Measurements from ENCODE around the gene HYI. TPM values are rescaled to one million over a fixed set of nuclear protein-coding genes. Genes with fewer than 3 reads are reported as not detected.
"Not testable (repeated sequence)": the region's sequence is repeated elsewhere in the genome, so short reads cannot be mapped to it uniquely, and the experiment has no call there.

Gene HYI
- total RNA-seq, 1 donor from 2014 or later = 33.4 TPM

GRCh38 chr1:43481491-43481890 lies 27.8 kb upstream of the HYI start:
- H3K36me3 ChIP-seq (ENCODE audit: control insufficient read depth in 3 of 3, insufficient read depth in 3 of 3, low read length in 3 of 3) = no peaks in the 10 kb centered on the region
- H3K9me3 ChIP-seq (ENCODE audit: control insufficient read depth in 3 of 3, low read length in 3 of 3) = no peaks in the 10 kb centered on the region
- no peaks in the 10 kb centered on the region for H3K4me1 ChIP-seq (ENCODE audit: control insufficient read depth in 3 of 3, insufficient read depth in 3 of 3, low read length in 3 of 3)
- no peaks in the 10 kb centered on the region for H3K27me3 ChIP-seq (ENCODE audit: control insufficient read depth in 3 of 3, insufficient read depth in 3 of 3, low read length in 3 of 3)
- H3K9ac ChIP-seq (ENCODE audit: low read depth in 1 of 3, low read length in 3 of 3) = no peak overlapping the region
- H3K4me3 ChIP-seq (ENCODE audit: low read length in 3 of 3) = no peak overlapping the region
- H3K27ac ChIP-seq (ENCODE audit: low read depth, low read length) = no peak overlapping the region

GRCh38 chr1:43479414-43479813 lies 25.7 kb upstream of the HYI start:
- Histone ChIP-seq H3K36me3 (ENCODE audit: control insufficient read depth in 3 of 3, insufficient read depth in 3 of 3, low read length in 3 of 3) (no peaks in the 10 kb centered on the region), H3K27me3 (ENCODE audit: control insufficient read depth in 3 of 3, insufficient read depth in 3 of 3, low read length in 3 of 3) (no peaks in the 10 kb centered on the region), H3K4me1 (ENCODE audit: control insufficient read depth in 3 of 3, insufficient read depth in 3 of 3, low read length in 3 of 3) (no peaks in the 10 kb centered on the region), H3K9me3 (ENCODE audit: control insufficient read depth in 3 of 3, low read length in 3 of 3) (no peaks in the 10 kb centered on the region), H3K4me3 (ENCODE audit: low read length in 3 of 3) (no peak overlapping the region), H3K9ac (ENCODE audit: low read depth in 1 of 3, low read length in 3 of 3) (no peak overlapping the region), H3K27ac (ENCODE audit: low read depth, low read length) (no peak overlapping the region)

- Histone ChIP-seq H3K4me3 (ENCODE audit: low read length in 3 of 3) (no peak overlapping the region), H3K4me1 (ENCODE audit: control insufficient read depth in 3 of 3, insufficient read depth in 3 of 3, low read length in 3 of 3) (no peaks in the 10 kb centered on the region), H3K27ac (ENCODE audit: low read depth, low read length) (no peak overlapping the region), H3K9me3 (ENCODE audit: control insufficient read depth in 3 of 3, low read length in 3 of 3) (no peaks in the 10 kb centered on the region), H3K36me3 (ENCODE audit: control insufficient read depth in 3 of 3, insufficient read depth in 3 of 3, low read length in 3 of 3) (no peaks in the 10 kb centered on the region), H3K27me3 (ENCODE audit: control insufficient read depth in 3 of 3, insufficient read depth in 3 of 3, low read length in 3 of 3) (no peaks in the 10 kb centered on the region), H3K9ac (ENCODE audit: low read depth in 1 of 3, low read length in 3 of 3) (no peak overlapping the region)
Measured at GRCh38 chr1:43477716-43478115, 24.0 kb upstream of the HYI start.

- H3K4me3 ChIP-seq (ENCODE audit: low read length in 3 of 3); H3K36me3 ChIP-seq (ENCODE audit: control insufficient read depth in 3 of 3, insufficient read depth in 3 of 3, low read length in 3 of 3); H3K9me3 ChIP-seq (ENCODE audit: control insufficient read depth in 3 of 3, low read length in 3 of 3); H3K4me1 ChIP-seq (ENCODE audit: control insufficient read depth in 3 of 3, insufficient read depth in 3 of 3, low read length in 3 of 3); H3K27me3 ChIP-seq (ENCODE audit: control insufficient read depth in 3 of 3, insufficient read depth in 3 of 3, low read length in 3 of 3); H3K9ac ChIP-seq (ENCODE audit: low read depth in 1 of 3, low read length in 3 of 3); H3K27ac ChIP-seq (ENCODE audit: low read depth, low read length): not testable (repeated sequence)
Measured at GRCh38 chr1:43475611-43476401, 22.1 kb upstream of the HYI start.

- Histone ChIP-seq H3K27ac (ENCODE audit: low read depth, low read length) (no peak overlapping the region), H3K36me3 (ENCODE audit: control insufficient read depth in 3 of 3, insufficient read depth in 3 of 3, low read length in 3 of 3) (no peaks in the 10 kb centered on the region), H3K9ac (ENCODE audit: low read depth in 1 of 3, low read length in 3 of 3) (no peak overlapping the region), H3K27me3 (ENCODE audit: control insufficient read depth in 3 of 3, insufficient read depth in 3 of 3, low read length in 3 of 3) (no peaks in the 10 kb centered on the region), H3K4me3 (ENCODE audit: low read length in 3 of 3) (no peak overlapping the region), H3K9me3 (ENCODE audit: control insufficient read depth in 3 of 3, low read length in 3 of 3) (no peaks in the 10 kb centered on the region), H3K4me1 (ENCODE audit: control insufficient read depth in 3 of 3, insufficient read depth in 3 of 3, low read length in 3 of 3) (no peaks in the 10 kb centered on the region)
Measured at GRCh38 chr1:43473463-43473862, 19.7 kb upstream of the HYI start.

- not testable (repeated sequence) for H3K4me1 ChIP-seq (ENCODE audit: control insufficient read depth in 3 of 3, insufficient read depth in 3 of 3, low read length in 3 of 3)
Measured at GRCh38 chr1:43472463-43473151, 18.9 kb upstream of the HYI start.

GRCh38 chr1:43472087-43472462 lies 18.3 kb upstream of the HYI start:
- H3K9me3 ChIP-seq (ENCODE audit: control insufficient read depth in 3 of 3, low read length in 3 of 3) = no peaks in the 10 kb centered on the region
- H3K9ac ChIP-seq (ENCODE audit: low read depth in 1 of 3, low read length in 3 of 3) = no peak overlapping the region

More at GRCh38 chr1:43472463-43473151, 18.9 kb upstream of the HYI start:
- H3K27me3 ChIP-seq (ENCODE audit: control insufficient read depth in 3 of 3, insufficient read depth in 3 of 3, low read length in 3 of 3); H3K27ac ChIP-seq (ENCODE audit: low read depth, low read length); H3K36me3 ChIP-seq (ENCODE audit: control insufficient read depth in 3 of 3, insufficient read depth in 3 of 3, low read length in 3 of 3); H3K4me3 ChIP-seq (ENCODE audit: low read length in 3 of 3); H3K9ac ChIP-seq (ENCODE audit: low read depth in 1 of 3, low read length in 3 of 3); H3K9me3 ChIP-seq (ENCODE audit: control insufficient read depth in 3 of 3, low read length in 3 of 3): not testable (repeated sequence)

GRCh38 chr1:43469932-43470331 lies 16.2 kb upstream of the HYI start:
- Histone ChIP-seq H3K27ac (ENCODE audit: low read depth, low read length) (no peak overlapping the region), H3K4me3 (ENCODE audit: low read length in 3 of 3) (no peak overlapping the region), H3K36me3 (ENCODE audit: control insufficient read depth in 3 of 3, insufficient read depth in 3 of 3, low read length in 3 of 3) (no peaks in the 10 kb centered on the region), H3K27me3 (ENCODE audit: control insufficient read depth in 3 of 3, insufficient read depth in 3 of 3, low read length in 3 of 3) (no peaks in the 10 kb centered on the region), H3K9me3 (ENCODE audit: control insufficient read depth in 3 of 3, low read length in 3 of 3) (no peaks in the 10 kb centered on the region), H3K9ac (ENCODE audit: low read depth in 1 of 3, low read length in 3 of 3) (no peak overlapping the region), H3K4me1 (ENCODE audit: control insufficient read depth in 3 of 3, insufficient read depth in 3 of 3, low read length in 3 of 3) (no peaks in the 10 kb centered on the region)

More at GRCh38 chr1:43472087-43472462, 18.3 kb upstream of the HYI start:
- no peak overlapping the region for H3K4me3 ChIP-seq (ENCODE audit: low read length in 3 of 3)
- no peaks in the 10 kb centered on the region for H3K4me1 ChIP-seq (ENCODE audit: control insufficient read depth in 3 of 3, insufficient read depth in 3 of 3, low read length in 3 of 3)
- no peaks in the 10 kb centered on the region for H3K36me3 ChIP-seq (ENCODE audit: control insufficient read depth in 3 of 3, insufficient read depth in 3 of 3, low read length in 3 of 3)
- H3K27ac ChIP-seq (ENCODE audit: low read depth, low read length) = no peak overlapping the region
- no peaks in the 10 kb centered on the region for H3K27me3 ChIP-seq (ENCODE audit: control insufficient read depth in 3 of 3, insufficient read depth in 3 of 3, low read length in 3 of 3)

GRCh38 chr1:43468414-43468813 lies 14.7 kb upstream of the HYI start:
- Histone ChIP-seq H3K4me3 (ENCODE audit: low read length in 3 of 3) (no peak overlapping the region), H3K36me3 (ENCODE audit: control insufficient read depth in 3 of 3, insufficient read depth in 3 of 3, low read length in 3 of 3) (no peaks in the 10 kb centered on the region), H3K9ac (ENCODE audit: low read depth in 1 of 3, low read length in 3 of 3) (no peak overlapping the region), H3K9me3 (ENCODE audit: control insufficient read depth in 3 of 3, low read length in 3 of 3) (no peaks in the 10 kb centered on the region), H3K27ac (ENCODE audit: low read depth, low read length) (no peak overlapping the region), H3K4me1 (ENCODE audit: control insufficient read depth in 3 of 3, insufficient read depth in 3 of 3, low read length in 3 of 3) (no peaks in the 10 kb centered on the region), H3K27me3 (ENCODE audit: control insufficient read depth in 3 of 3, insufficient read depth in 3 of 3, low read length in 3 of 3) (no peaks in the 10 kb centered on the region)

- no peak overlapping the region for H3K27ac ChIP-seq (ENCODE audit: low read depth, low read length)
- no peaks in the 10 kb centered on the region for H3K4me1 ChIP-seq (ENCODE audit: control insufficient read depth in 3 of 3, insufficient read depth in 3 of 3, low read length in 3 of 3)
- no peaks in the 10 kb centered on the region for H3K9me3 ChIP-seq (ENCODE audit: control insufficient read depth in 3 of 3, low read length in 3 of 3)
- no peaks in the 10 kb centered on the region for H3K36me3 ChIP-seq (ENCODE audit: control insufficient read depth in 3 of 3, insufficient read depth in 3 of 3, low read length in 3 of 3)
- H3K27me3 ChIP-seq (ENCODE audit: control insufficient read depth in 3 of 3, insufficient read depth in 3 of 3, low read length in 3 of 3) = no peaks in the 10 kb centered on the region
- H3K9ac ChIP-seq (ENCODE audit: low read depth in 1 of 3, low read length in 3 of 3) = no peak overlapping the region
- no peak overlapping the region for H3K4me3 ChIP-seq (ENCODE audit: low read length in 3 of 3)
Measured at GRCh38 chr1:43466403-43466802, 12.7 kb upstream of the HYI start.

Data from skeletal muscle tissue (tissue), 4 donors.